GM23338 (cell line): ENCODE data around the gene UBE3B. TPM values are rescaled to one million over a fixed set of nuclear protein-coding genes. Genes with fewer than 3 reads are reported as not detected.

ENCODE experiments used
- ATAC-seq: fragments of 200-7000 bp; cut with Tn5 transposase; 3 replicates; pipeline ENCODE4 v1.9.1; 2020
- DNase-seq: peaks from one replicate; pipeline ENCODE4 v3.0.0-alpha.2; 2015; ENCODE audit warnings: low spot score
- H2AFZ ChIP-seq: fragments of 200-600 bp; sonication (generic); 2 replicates; pipeline ENCODE4 v1.8.0; 2016; ENCODE audit warnings: antibody characterized with exemption, mild to moderate bottlenecking, moderate library complexity
- H3F3A ChIP-seq: fragments of 200-600 bp; sonication (generic); replicated peaks from 2 replicates; pipeline ENCODE4 v1.8.0; 2017; ENCODE audit warnings: antibody characterized with exemption, mixed run types, low read depth
- H3K27ac ChIP-seq: fragments of 200-600 bp; sonication (generic); 2 replicates; pipeline ENCODE4 v1.6.1; 2016; ENCODE audit warnings: low read depth
- H3K27me3 ChIP-seq: fragments of 200-600 bp; sonication (generic); 2 replicates; pipeline ENCODE4 v1.8.0; 2016; ENCODE audit warnings: mild to moderate bottlenecking, mixed run types, moderate library complexity; ENCODE audit not compliant: insufficient read depth
- H3K36me3 ChIP-seq: fragments of 200-600 bp; sonication (generic); 2 replicates; pipeline ENCODE4 v1.8.0; 2016; ENCODE audit warnings: mild to moderate bottlenecking; ENCODE audit not compliant: insufficient read depth
- H3K4me1 ChIP-seq: fragments of 200-600 bp; sonication (generic); 2 replicates; pipeline ENCODE4 v1.8.0; 2016; ENCODE audit warnings: mild to moderate bottlenecking, moderate library complexity; ENCODE audit not compliant: insufficient read depth
- H3K4me2 ChIP-seq: fragments of 200-600 bp; sonication (generic); 2 replicates; pipeline ENCODE4 v1.7.1; 2017; ENCODE audit warnings: mixed run types
- H3K4me3 ChIP-seq: fragments of 200-600 bp; sonication (generic); 2 replicates; pipeline ENCODE4 v1.6.1; 2016; ENCODE audit warnings: mixed run types
- H3K79me2 ChIP-seq: fragments of 200-600 bp; sonication (generic); replicated peaks from 2 replicates; pipeline ENCODE4 v1.8.0; 2017; ENCODE audit warnings: mild to moderate bottlenecking; ENCODE audit not compliant: insufficient read depth
- H3K9me2 ChIP-seq: fragments of 200-600 bp; sonication (generic); 2 replicates; pipeline ENCODE4 v1.8.0; 2017; ENCODE audit not compliant: insufficient read depth
- H4K20me1 ChIP-seq: fragments of 200-600 bp; sonication (generic); replicated peaks from 2 replicates; pipeline ENCODE4 v1.8.0; 2017; ENCODE audit warnings: mild to moderate bottlenecking; ENCODE audit not compliant: insufficient read depth
- H3K27ac Mint-ChIP-seq: 2 replicates; pipeline ENCODE4 v1.8.0; 2020; ENCODE audit warnings: inconsistent platforms, mild to moderate bottlenecking, moderate library complexity, mixed read lengths
- H3K27me3 Mint-ChIP-seq: 3 replicates; pipeline ENCODE4 v1.8.0; 2022; ENCODE audit warnings: low read depth, mild to moderate bottlenecking, moderate library complexity, mixed read lengths, inconsistent platforms; ENCODE audit not compliant: insufficient read depth, poor library complexity
- H3K36me3 Mint-ChIP-seq: 3 replicates; pipeline ENCODE4 v1.8.0; 2021; ENCODE audit warnings: low read depth, mild to moderate bottlenecking, inconsistent platforms, moderate library complexity, mixed read lengths
- H3K4me1 Mint-ChIP-seq: 3 replicates; pipeline ENCODE4 v1.8.0; 2020; ENCODE audit warnings: mild to moderate bottlenecking, inconsistent platforms, mixed read lengths
- H3K4me3 Mint-ChIP-seq: 3 replicates; pipeline ENCODE4 v1.8.0; 2021; ENCODE audit warnings: moderate library complexity, mild to moderate bottlenecking, inconsistent platforms, mixed read lengths
- H3K9me3 Mint-ChIP-seq: 3 replicates; pipeline ENCODE4 v1.8.0; 2020; ENCODE audit warnings: moderate library complexity, mild to moderate bottlenecking, inconsistent platforms, mixed read lengths
- CREB1 ChIP-seq: fragments of 250-450 bp; sonication (Bioruptor Pico); IDR thresholded peaks from 2 replicates; pipeline ENCODE4 v1.5.0; 2020; ENCODE audit warnings: low read depth, mild to moderate bottlenecking, moderate library complexity
- CTCF ChIP-seq, 2 experiments: fragments of 200-600 bp in 1 of 2; sonication (generic) in 1 of 2; conservative IDR thresholded peaks; 2 replicates each; pipeline versions ENCODE4 v1.5.1 to v1.6.1; 2016 to 2017; ENCODE audit warnings: antibody characterized with exemption in 2 of 2, low read depth in 2 of 2, mild to moderate bottlenecking in 2 of 2, moderate library complexity in 1 of 2
- ETS1 ChIP-seq: IDR thresholded peaks from 2 replicates; pipeline ENCODE4 v1.6.1; 2016; ENCODE audit warnings: antibody characterized with exemption
- EZH2 ChIP-seq: fragments of 200-600 bp; sonication (generic); IDR thresholded peaks from one replicate; pipeline ENCODE4 v1.8.0; 2017; ENCODE audit warnings: antibody characterized with exemption, mild to moderate bottlenecking, low read depth; ENCODE audit not compliant: unreplicated experiment
- EZH2phosphoT487 ChIP-seq: fragments of 200-600 bp; sonication (generic); IDR thresholded peaks from one replicate; pipeline ENCODE4 v1.8.1; 2018; ENCODE audit warnings: antibody characterized with exemption; ENCODE audit not compliant: unreplicated experiment
- JUNB ChIP-seq: IDR thresholded peaks from one replicate; pipeline ENCODE4 v1.6.1; 2016; ENCODE audit warnings: antibody characterized with exemption; ENCODE audit not compliant: unreplicated experiment
- NANOG ChIP-seq: IDR thresholded peaks from 2 replicates; pipeline ENCODE4 v1.6.1; 2016; ENCODE audit warnings: antibody characterized with exemption, borderline replicate concordance
- POLR2AphosphoS5 ChIP-seq: IDR thresholded peaks from 2 replicates; pipeline ENCODE4 v1.6.1; 2016; ENCODE audit warnings: antibody characterized with exemption, low read depth
- REST ChIP-seq: IDR thresholded peaks from one replicate; pipeline ENCODE4 v1.6.1; 2018; ENCODE audit warnings: antibody characterized with exemption; ENCODE audit not compliant: unreplicated experiment
- STAT1 ChIP-seq: IDR thresholded peaks from one replicate; pipeline ENCODE4 v1.6.1; 2016; ENCODE audit warnings: antibody characterized with exemption; ENCODE audit not compliant: unreplicated experiment
- ZNF114 ChIP-seq: fragments of 250-450 bp; sonication (Bioruptor Pico); IDR thresholded peaks from 2 replicates; pipeline ENCODE4 v1.5.0; 2020; ENCODE audit warnings: mild to moderate bottlenecking, moderate library complexity
- ZNF331 ChIP-seq: fragments of 250-450 bp; sonication (Bioruptor Pico); IDR thresholded peaks from 2 replicates; pipeline ENCODE4 v1.5.0; 2020; ENCODE audit warnings: low read depth, mild to moderate bottlenecking, moderate library complexity
- ZNF462 ChIP-seq: fragments of 250-450 bp; sonication (Bioruptor Pico); IDR thresholded peaks from 2 replicates; pipeline ENCODE4 v1.5.0; 2020; ENCODE audit warnings: mild to moderate bottlenecking, moderate library complexity
- polyA plus RNA-seq: library from polyadenylated mRNA; unstranded; fragments of >200 nt; fragmentation: Nextera tagmentation; extraction: Ambion mirVana; gene quantifications from 2 replicates; pipeline ENCODE4 v1.2.1, GENCODE V29; 2016
- total RNA-seq: library from RNA; depleted of rRNA; stranded (reverse); fragments of >200 nt; shearing (Covaris generic); gene quantifications from 2 replicates; pipeline ENCODE4 v1.2.3, GENCODE V29; 2014

UBE3B gene
- total and polyA plus RNA-seq, 2 experiments from 2014 or later: 20.8 TPM

GRCh38 chr12:109455706-109456105 is 21.7 kb upstream of the UBE3B start:
- Mint-ChIP-seq H3K4me3 (no peak overlapping the region), H3K36me3 (peaks cover 77% of the 10 kb centered on the region), H3K9me3 (no peaks in the 10 kb centered on the region), H3K27ac (peak overlapping the region; percentile 71), H3K4me1 (peaks cover 36% of the 10 kb centered on the region), H3K27me3 (peaks cover 6% of the 10 kb centered on the region)
- H3K4me1 ChIP-seq: peaks cover 34% of the 10 kb centered on the region
- no peaks in the 10 kb centered on the region for H3K27me3 ChIP-seq
- DNase-seq (no peak), ATAC-seq (no peak)
- TF ChIP-seq POLR2AphosphoS5 (no peak), JUNB (no peak), CTCF (conservative IDR thresholded peaks at IDR 0.05; ENCODE audit: low read depth in 2 of 2) (no peak), EZH2phosphoT487 (no peak), ZNF114 (no peak), ZNF331 (CRISPR knock-in tag) (no peak), ETS1 (no peak), EZH2 (no peak), STAT1 (no peak), REST (no peak), NANOG (no peak), CREB1 (CRISPR knock-in tag) (no peak), ZNF462 (CRISPR knock-in tag) (no peak)
- H4K20me1 ChIP-seq: no peaks in the 10 kb centered on the region; the same call in none of the 2 replicates
- H3K79me2 ChIP-seq: peaks cover 38% of the 10 kb centered on the region
- H3F3A ChIP-seq: 0 out of 2 replicates have a peak, but pooled peaks cover 6% of the 10 kb centered on the region
- no peak overlapping the region for H3K4me3 ChIP-seq
- H3K4me2 ChIP-seq: no peak overlapping the region
- no peak overlapping the region for H2AFZ ChIP-seq
- H3K27ac ChIP-seq: no peak overlapping the region
- peaks cover 40% of the 10 kb centered on the region for H3K36me3 ChIP-seq
- H3K9me2 ChIP-seq: no peaks in the 10 kb centered on the region
